Colonic mucosa (tissue), 4 donors: ENCODE results near the gene GLTP. TPM values are rescaled to one million over a fixed set of nuclear protein-coding genes. Genes with fewer than 3 reads are reported as not detected.

Experiments used
- DNase-seq: peaks from one replicate; pipeline ENCODE4 v3.0.0-alpha.2; 2020
- H3K27ac ChIP-seq: fragments of 200-600 bp; one replicate; pipeline ENCODE4 v1.8.0; 2021
- H3K27me3 ChIP-seq: fragments of 200-600 bp; one replicate; pipeline ENCODE4 v1.8.0; 2021
- H3K36me3 ChIP-seq: fragments of 200-600 bp; one replicate; pipeline ENCODE4 v1.8.0; 2021
- H3K4me1 ChIP-seq: fragments of 200-600 bp; one replicate; pipeline ENCODE4 v1.8.0; 2021; ENCODE audit warnings: mild to moderate bottlenecking
- H3K4me3 ChIP-seq: fragments of 200-600 bp; one replicate; pipeline ENCODE4 v1.8.0; 2021
- H3K9ac ChIP-seq, 2 donors: one replicate each; pipeline ENCODE4 v1.7.0; 2013; ENCODE audit warnings: control low read depth in 2 of 2, low read depth in 2 of 2, low read length in 2 of 2
- H3K9me3 ChIP-seq: fragments of 200-600 bp; one replicate; pipeline ENCODE4 v1.8.0; 2021
- CTCF ChIP-seq: fragments of 200-600 bp; IDR thresholded peaks from one replicate; pipeline ENCODE4 v1.8.0; 2022; ENCODE audit warnings: antibody characterized with exemption, mild to moderate bottlenecking
- intact Hi-C: fragments of 100-400 bp; cut with DNase I; formaldehyde crosslinking; loops from one replicate; pipeline ENCODE4 v1.14.1; 2022
- total RNA-seq, 2 donors: library from RNA; stranded (reverse); fragmentation: NEBNext Ultra II Directional in 1 of 2; extraction: Animal tissue kit (Norgen Biotek cat#: 25700) in 1 of 2; gene quantifications; one replicate each; pipeline ENCODE4 v1.2.1, GENCODE V29; 2021
- donor health status: healthy.
- donor health status: DM: no; HTN: no; CAD: no.
- donor health status: DM: no; HTN: no; CAD: no.

The GLTP gene
- total RNA-seq, 2 donors from 2014 or later, result 72.0 to 76.3 TPM

- H3K9me3 ChIP-seq, result no peaks in the 10 kb centered on the region
- DNase-seq, result no peak
These were observed 68.7 kb downstream of the GLTP start for GRCh38 chr12:109811624-109811995.

GRCh38 chr12:109810954-109811623, 69.3 kb downstream of the GLTP start:
- TF ChIP-seq CTCF, result no peak

More at GRCh38 chr12:109811624-109811995, 68.7 kb downstream of the GLTP start:
- Histone ChIP-seq H3K4me3 (no peak overlapping the region), H3K27me3 (no peaks in the 10 kb centered on the region), H3K9ac (no peak overlapping the region), H3K27ac (no peak overlapping the region), H3K36me3 (no peaks in the 10 kb centered on the region), H3K4me1 (no peaks in the 10 kb centered on the region)
- TF ChIP-seq CTCF, result no peak
- intact Hi-C loops, result no loop called here

GRCh38 chr12:109808876-109809646, 71.3 kb downstream of the GLTP start:
- no peak overlapping the region for H3K4me3 ChIP-seq
- H3K9ac ChIP-seq, result no peak overlapping the region
- H3K27ac ChIP-seq, result no peak overlapping the region
- H3K4me1 ChIP-seq, result no peaks in the 10 kb centered on the region
- TF ChIP-seq CTCF, result no peak
- intact Hi-C loops, result loop anchor here (5.0 kb wide), 2 partner anchors 38 to 73 kb away; partner anchors contain the start of gene GLTP
- H3K9me3 ChIP-seq, result no peaks in the 10 kb centered on the region
- no peaks in the 10 kb centered on the region for H3K27me3 ChIP-seq
- no peaks in the 10 kb centered on the region for H3K36me3 ChIP-seq
- DNase-seq, result no peak

More at GRCh38 chr12:109810954-109811623, 69.3 kb downstream of the GLTP start:
- DNase-seq, result no peak
- H3K27me3 ChIP-seq, result no peaks in the 10 kb centered on the region
- H3K27ac ChIP-seq, result no peak overlapping the region
- no peaks in the 10 kb centered on the region for H3K9me3 ChIP-seq
- intact Hi-C loops, result no loop called here
- H3K4me3 ChIP-seq, result no peak overlapping the region
- no peaks in the 10 kb centered on the region for H3K36me3 ChIP-seq
- H3K9ac ChIP-seq, result no peak overlapping the region
- H3K4me1 ChIP-seq, result no peaks in the 10 kb centered on the region

GRCh38 chr12:109807954-109808643, 72.2 kb downstream of the GLTP start:
- Histone ChIP-seq H3K27ac (no peak overlapping the region), H3K4me1 (no peaks in the 10 kb centered on the region), H3K36me3 (no peaks in the 10 kb centered on the region), H3K4me3 (no peak overlapping the region), H3K9ac (no peak overlapping the region), H3K27me3 (no peaks in the 10 kb centered on the region), H3K9me3 (no peaks in the 10 kb centered on the region)
- DNase-seq, result no peak
- no peak for TF ChIP-seq CTCF
- intact Hi-C loops, result loop anchor here (5.0 kb wide), 2 partner anchors 39 to 74 kb away; partner anchors contain the start of gene GLTP
